HG03575 (cell line): Measurements from ENCODE around the gene MAPK10.

Experiments
- ATAC-seq: cut with Tn5 transposase; IDR thresholded peaks from one replicate; pipeline ENCODE4 v1.9.1; 2021; ENCODE audit not compliant: unreplicated experiment, insufficient number of reproducible peaks, low FRiP score; ENCODE audit errors: extremely low read depth

The MAPK10 gene

GRCh38 chr4:86131456-86131855, 228.4 kb downstream of the MAPK10 start:
- no peak for ATAC-seq

GRCh38 chr4:86130160-86130933, 229.5 kb downstream of the MAPK10 start:
- ATAC-seq = no peak

- no peak for ATAC-seq
These were observed 230.3 kb downstream of the MAPK10 start for GRCh38 chr4:86129546-86129945.

- no peak for ATAC-seq
These were observed 237.4 kb downstream of the MAPK10 start for GRCh38 chr4:86122404-86122803.

GRCh38 chr4:86118711-86119110, 241.1 kb downstream of the MAPK10 start:
- no peak for ATAC-seq

GRCh38 chr4:86117705-86118302, 242.0 kb downstream of the MAPK10 start:
- ATAC-seq = no peak

- no peak for ATAC-seq
These were observed 245.3 kb downstream of the MAPK10 start for GRCh38 chr4:86114563-86114962.

- ATAC-seq = no peak
These were observed 251.0 kb downstream of the MAPK10 start for GRCh38 chr4:86108834-86109233.

- ATAC-seq = no peak
These were observed 251.7 kb downstream of the MAPK10 start for GRCh38 chr4:86108137-86108536.

GRCh38 chr4:86107112-86107511, 252.7 kb downstream of the MAPK10 start:
- ATAC-seq = no peak

- ATAC-seq = no peak
These were observed 253.4 kb downstream of the MAPK10 start for GRCh38 chr4:86106475-86106874.

- no peak for ATAC-seq
These were observed 258.0 kb downstream of the MAPK10 start for GRCh38 chr4:86101841-86102240.

GRCh38 chr4:86101410-86101809, 258.4 kb downstream of the MAPK10 start:
- ATAC-seq = no peak

GRCh38 chr4:86100539-86101215, 259.2 kb downstream of the MAPK10 start:
- ATAC-seq = no peak

- no peak for ATAC-seq
These were observed 260.5 kb downstream of the MAPK10 start for GRCh38 chr4:86099348-86099747.

GRCh38 chr4:86098691-86099090, 261.2 kb downstream of the MAPK10 start:
- ATAC-seq = no peak

- no peak for ATAC-seq
These were observed 263.5 kb downstream of the MAPK10 start for GRCh38 chr4:86096373-86096772.

- ATAC-seq = no peak
These were observed 267.2 kb downstream of the MAPK10 start for GRCh38 chr4:86092684-86093083.

GRCh38 chr4:86091201-86091600, 268.7 kb downstream of the MAPK10 start:
- no peak for ATAC-seq

- ATAC-seq = no peak
These were observed 270.0 kb downstream of the MAPK10 start for GRCh38 chr4:86089781-86090323.
